Prostate gland (tissue), 2 donors: ENCODE data around the gene ELOVL5.

ENCODE experiments used
- POLR2A ChIP-seq: fragments of 450-650 bp; IDR thresholded peaks from one replicate; pipeline ENCODE4 v1.6.1; 2016; ENCODE audit warnings: antibody characterized with exemption, mild to moderate bottlenecking
- TF ChIP-seq, protein P1 (sequence below), 4 experiments: fragments of 200-600 bp in 2 of 4; fragments of 450-650 bp in 2 of 4; sonication (generic) in 2 of 4; IDR thresholded peaks; 1 replicate in 3 of 4; 2 replicates in 1 of 4; pipeline ENCODE4 v1.5.1; 2016 to 2019; ENCODE audit warnings: antibody characterized with exemption in 4 of 4, mild to moderate bottlenecking in 2 of 4, moderate library complexity in 2 of 4

- TF ChIP-seq, protein P1, sequence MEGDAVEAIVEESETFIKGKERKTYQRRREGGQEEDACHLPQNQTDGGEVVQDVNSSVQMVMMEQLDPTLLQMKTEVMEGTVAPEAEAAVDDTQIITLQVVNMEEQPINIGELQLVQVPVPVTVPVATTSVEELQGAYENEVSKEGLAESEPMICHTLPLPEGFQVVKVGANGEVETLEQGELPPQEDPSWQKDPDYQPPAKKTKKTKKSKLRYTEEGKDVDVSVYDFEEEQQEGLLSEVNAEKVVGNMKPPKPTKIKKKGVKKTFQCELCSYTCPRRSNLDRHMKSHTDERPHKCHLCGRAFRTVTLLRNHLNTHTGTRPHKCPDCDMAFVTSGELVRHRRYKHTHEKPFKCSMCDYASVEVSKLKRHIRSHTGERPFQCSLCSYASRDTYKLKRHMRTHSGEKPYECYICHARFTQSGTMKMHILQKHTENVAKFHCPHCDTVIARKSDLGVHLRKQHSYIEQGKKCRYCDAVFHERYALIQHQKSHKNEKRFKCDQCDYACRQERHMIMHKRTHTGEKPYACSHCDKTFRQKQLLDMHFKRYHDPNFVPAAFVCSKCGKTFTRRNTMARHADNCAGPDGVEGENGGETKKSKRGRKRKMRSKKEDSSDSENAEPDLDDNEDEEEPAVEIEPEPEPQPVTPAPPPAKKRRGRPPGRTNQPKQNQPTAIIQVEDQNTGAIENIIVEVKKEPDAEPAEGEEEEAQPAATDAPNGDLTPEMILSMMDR (IDR thresholded peaks at IDR 0.05), result no peak
- no peak for TF ChIP-seq POLR2A
These were observed 5.7 kb downstream of the ELOVL5 start for GRCh38 chr6:53343092-53343491.
